Ectodermal cell (in vitro differentiated cells): ENCODE results near the gene IL6R.

Experiments
- H3K27ac ChIP-seq: 2 replicates; pipeline ENCODE4 v1.7.0; 2013; ENCODE audit warnings: mild to moderate bottlenecking, low read depth, low read length; ENCODE audit not compliant: insufficient read depth, poor library complexity, severe bottlenecking
- H3K27me3 ChIP-seq: 2 replicates; pipeline ENCODE4 v1.7.0; 2013; ENCODE audit warnings: mild to moderate bottlenecking, low read length; ENCODE audit not compliant: insufficient read depth, control insufficient read depth, poor library complexity, severe bottlenecking
- H3K36me3 ChIP-seq: one replicate; pipeline ENCODE4 v1.7.0; 2013; ENCODE audit warnings: low read length; ENCODE audit not compliant: control insufficient read depth, insufficient read depth
- H3K4me1 ChIP-seq: one replicate; pipeline ENCODE4 v1.7.0; 2013; ENCODE audit warnings: low read length; ENCODE audit not compliant: control insufficient read depth, insufficient read depth
- H3K4me3 ChIP-seq: 2 replicates; pipeline ENCODE4 v1.7.0; 2013; ENCODE audit warnings: low read depth, low read length, control low read depth; ENCODE audit not compliant: insufficient read depth
- H3K9me3 ChIP-seq: 2 replicates; pipeline ENCODE4 v1.7.0; 2013; ENCODE audit warnings: mild to moderate bottlenecking, low read length, moderate library complexity; ENCODE audit not compliant: control insufficient read depth
- WGBS, 2 experiments: methylation state at CpG; one replicate each; pipeline ENCODE4 v1.1.7; 2013; ENCODE audit warnings: missing lambda C conversion rate in 2 of 2; 5-methylcytosine and 5-hydroxymethylcytosine counted together

IL6R gene

DNA sequence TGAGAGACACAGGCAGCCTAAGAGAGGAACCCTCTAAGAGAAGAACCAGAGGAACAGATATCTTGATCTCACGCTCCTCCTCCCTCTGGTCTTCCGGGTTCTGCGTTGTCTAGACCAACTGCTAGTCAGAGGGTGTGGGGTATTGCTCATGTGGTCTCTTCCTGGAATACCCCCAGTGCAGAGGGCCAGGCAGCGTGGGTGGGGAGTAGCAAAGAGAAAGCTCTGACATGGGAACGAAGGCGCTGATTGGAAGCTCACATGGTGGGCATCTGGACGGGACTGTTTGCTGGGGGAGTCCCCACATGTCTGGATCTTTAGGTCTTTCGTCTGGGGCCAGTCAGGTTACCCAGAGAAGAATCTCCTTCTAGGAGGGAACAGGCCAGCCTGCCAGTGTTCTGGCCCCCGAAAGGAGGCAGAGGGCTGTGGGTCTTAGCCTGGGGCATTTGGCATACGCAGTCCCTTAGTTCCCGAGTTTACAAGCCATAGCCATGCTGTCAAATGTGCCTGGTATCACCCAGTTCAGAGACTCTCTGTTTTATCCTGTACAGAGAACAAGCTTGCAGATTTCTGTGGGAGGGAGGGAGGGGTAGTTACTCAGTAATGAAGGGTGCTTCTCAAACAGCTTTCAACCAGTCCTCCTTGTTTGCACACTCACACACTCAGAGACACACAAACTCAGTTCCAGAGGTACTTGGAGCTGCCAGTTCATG lies 18.3 kb upstream of the IL6R start:
- WGBS, 2 experiments, result 92 to 93% methylated on average over 11 of the region's 11 CpGs

DNA sequence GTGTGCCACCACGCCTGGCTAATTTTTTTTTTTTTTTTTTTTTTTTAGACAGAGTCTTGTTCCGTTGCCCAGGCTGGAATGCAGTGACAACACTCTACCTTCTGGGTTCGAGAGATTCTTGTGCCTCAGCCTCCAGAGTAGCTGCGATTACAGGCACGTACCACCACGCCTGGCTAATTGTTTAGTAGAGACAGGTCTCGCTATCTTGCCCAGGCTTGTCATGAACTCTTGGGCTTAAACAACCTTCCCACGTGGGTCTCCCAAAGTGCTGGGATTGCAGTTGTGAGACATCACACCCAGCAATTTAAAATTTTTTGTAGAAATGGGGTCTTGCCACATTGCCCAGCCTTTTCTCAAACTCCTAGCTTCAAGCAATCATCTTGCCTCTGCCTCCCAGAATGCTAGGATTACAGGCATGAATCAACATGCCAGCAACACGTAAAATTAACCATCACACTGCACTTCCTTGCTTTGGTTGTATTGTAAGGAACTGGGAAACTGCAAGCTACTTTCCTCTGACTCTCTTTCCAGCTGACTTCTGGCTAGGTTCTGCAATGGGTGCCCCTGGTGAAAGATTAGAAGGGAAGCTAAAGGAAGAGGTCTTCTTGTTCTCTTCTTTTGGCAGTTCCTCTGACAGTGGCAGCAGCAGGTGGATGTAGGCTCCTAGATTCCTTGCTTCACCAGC lies 13.9 kb upstream of the IL6R start:
- 89 to 91% methylated on average over 8 to 9 of the region's 9 CpGs for WGBS, 2 experiments
- Histone ChIP-seq H3K9me3 (no peaks in the 10 kb centered on the region), H3K36me3 (no peaks in the 10 kb centered on the region), H3K4me3 (no peak overlapping the region), H3K4me1 (no peaks in the 10 kb centered on the region), H3K27me3 (no peaks in the 10 kb centered on the region), H3K27ac (no peak overlapping the region)

More for the DNA sequence above, 18.3 kb upstream of the IL6R start:
- H3K27me3 ChIP-seq, result no peaks in the 10 kb centered on the region
- H3K36me3 ChIP-seq, result no peaks in the 10 kb centered on the region
- no peak overlapping the region for H3K27ac ChIP-seq
- no peaks in the 10 kb centered on the region for H3K9me3 ChIP-seq
- no peak overlapping the region for H3K4me3 ChIP-seq
- H3K4me1 ChIP-seq, result no peaks in the 10 kb centered on the region

DNA sequence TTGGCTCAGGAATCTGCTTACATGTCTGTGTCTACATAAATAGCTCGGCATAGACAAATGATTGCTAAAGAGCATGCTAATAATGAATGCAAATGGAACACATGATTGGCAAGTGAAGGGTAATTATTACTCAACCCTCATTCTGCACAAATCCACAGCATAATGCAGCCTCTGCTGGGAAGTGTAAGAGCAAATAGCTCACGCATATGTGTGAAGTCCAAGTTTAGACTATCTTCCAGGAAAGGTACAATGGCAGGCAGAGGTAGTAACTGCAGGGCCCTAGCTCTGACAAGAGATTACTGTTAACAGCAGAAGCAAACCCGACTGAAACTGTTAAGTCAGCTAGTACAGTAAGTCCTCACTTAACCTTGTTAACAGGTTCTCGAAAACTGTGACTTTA lies 7.0 kb upstream of the IL6R start:
- 95% methylated on average over 4 of the region's 4 CpGs for WGBS, 2 experiments
- Histone ChIP-seq H3K9me3 (no peaks in the 10 kb centered on the region), H3K4me3 (no peak overlapping the region), H3K36me3 (no peaks in the 10 kb centered on the region), H3K4me1 (no peaks in the 10 kb centered on the region), H3K27me3 (peaks cover 3% of the 10 kb centered on the region), H3K27ac (no peak overlapping the region)

DNA sequence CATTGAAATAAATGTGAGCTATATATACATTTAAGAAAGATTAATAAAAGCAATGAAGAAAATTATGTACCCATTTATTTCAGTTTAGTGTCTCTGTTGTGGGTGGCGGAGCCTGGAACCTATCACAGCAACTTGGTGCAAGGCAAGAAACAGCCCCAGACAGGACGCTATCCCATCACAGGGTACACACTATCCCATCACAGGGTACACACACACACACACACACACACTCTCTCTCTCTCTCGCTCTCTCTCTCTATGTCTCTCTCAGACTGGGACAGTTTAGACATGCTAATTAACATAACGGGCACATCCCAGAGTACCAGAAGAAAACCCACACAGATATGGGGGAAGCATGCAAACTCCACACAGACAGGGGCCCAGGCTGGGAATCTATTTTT lies 6.5 kb upstream of the IL6R start:
- Histone ChIP-seq H3K27me3 (peaks cover 8% of the 10 kb centered on the region), H3K27ac (no peak overlapping the region), H3K4me3 (no peak overlapping the region), H3K9me3 (no peaks in the 10 kb centered on the region), H3K4me1 (no peaks in the 10 kb centered on the region), H3K36me3 (no peaks in the 10 kb centered on the region)
- 85 to 91% methylated on average over 3 to 4 of the region's 4 CpGs for WGBS, 2 experiments

DNA sequence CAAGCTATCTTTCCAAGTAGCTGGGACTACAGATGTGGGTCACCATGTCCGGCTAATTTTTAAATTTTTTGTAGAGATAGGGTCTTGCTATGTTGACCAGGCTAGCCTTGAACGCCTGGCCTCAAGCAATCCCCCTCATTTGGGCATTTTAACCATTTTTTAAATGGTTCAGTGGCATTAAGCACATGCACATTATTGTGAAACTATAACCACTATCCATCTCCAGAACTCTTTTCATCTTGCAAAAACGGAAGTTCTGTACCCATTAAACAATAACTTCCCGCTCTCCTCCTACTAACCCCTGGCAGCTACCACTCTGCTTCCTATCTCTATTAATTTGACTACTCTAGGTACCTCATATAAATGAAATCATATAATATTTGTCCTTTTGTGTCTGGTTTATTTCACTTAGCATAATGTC lies 4.8 kb upstream of the IL6R start:
- no peaks in the 10 kb centered on the region for H3K4me1 ChIP-seq
- WGBS, 2 experiments, result 90 to 97% methylated on average over 4 of the region's 4 CpGs
- no peaks in the 10 kb centered on the region for H3K36me3 ChIP-seq
- no peak overlapping the region for H3K4me3 ChIP-seq
- H3K9me3 ChIP-seq, result no peaks in the 10 kb centered on the region
- H3K27me3 ChIP-seq, result peaks cover 25% of the 10 kb centered on the region
- H3K27ac ChIP-seq, result no peak overlapping the region

DNA sequence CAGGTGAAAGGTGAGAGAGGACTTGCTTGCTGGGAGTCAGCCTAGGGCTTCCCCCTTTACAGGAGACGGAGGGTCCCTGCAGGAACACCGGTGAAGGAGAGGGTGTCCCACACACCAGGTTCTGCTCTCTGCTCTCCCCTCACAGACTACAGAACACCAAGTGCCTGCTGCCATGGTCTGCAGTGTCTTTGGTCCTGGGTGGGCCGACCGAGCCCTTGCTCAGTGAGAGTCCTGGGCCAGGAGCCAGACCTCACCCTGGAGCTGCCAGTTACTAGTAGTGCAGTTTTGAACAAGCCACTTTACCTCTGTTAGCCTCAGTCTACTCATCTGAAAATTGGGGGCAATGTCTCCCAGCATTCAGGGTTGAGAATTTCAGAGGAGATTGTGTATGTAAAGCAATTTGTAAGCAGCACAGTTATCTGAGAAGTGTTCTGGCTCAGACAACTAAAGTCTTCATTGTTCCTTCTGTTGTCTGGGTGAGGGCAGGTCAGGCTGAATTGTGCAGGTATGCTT lies 2.7 kb upstream of the IL6R start:
- Histone ChIP-seq H3K27ac (no peak overlapping the region), H3K27me3 (peaks cover 46% of the 10 kb centered on the region), H3K9me3 (no peaks in the 10 kb centered on the region)

DNA sequence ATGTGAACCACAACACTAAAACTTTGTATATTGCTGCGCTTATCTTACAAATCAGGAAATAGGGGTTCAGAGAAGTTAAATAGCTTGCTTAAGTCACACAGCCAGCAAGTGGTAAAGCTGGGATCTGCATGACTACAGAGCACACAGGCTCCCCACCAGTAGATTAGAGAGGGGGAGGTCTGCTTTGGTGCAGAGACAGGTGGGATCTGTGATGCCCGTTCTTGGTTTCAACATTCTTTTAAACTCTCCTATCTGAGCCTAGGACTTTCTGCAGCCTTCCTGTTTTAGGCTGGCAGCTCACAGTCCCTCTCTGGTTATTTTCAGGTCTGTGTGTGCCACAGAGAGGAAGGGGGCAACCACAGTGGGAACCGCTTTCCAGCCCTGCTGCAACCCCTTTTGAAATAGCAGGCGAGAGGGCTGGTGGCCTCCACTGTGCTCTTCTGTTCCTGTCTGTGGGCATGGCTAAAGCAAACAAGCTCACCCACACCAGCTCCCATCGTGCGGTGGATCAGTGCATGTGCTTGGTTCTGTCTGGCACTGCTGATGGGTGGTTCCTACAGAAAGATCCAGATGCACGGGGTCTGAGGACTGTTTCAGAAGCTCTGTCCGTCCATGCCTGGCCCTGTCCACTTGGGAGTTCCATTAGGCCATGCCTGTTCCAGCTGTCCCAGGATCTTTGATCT lies 1.7 kb upstream of the IL6R start:
- no peak overlapping the region for H3K4me3 ChIP-seq
- peaks cover 55% of the 10 kb centered on the region for H3K27me3 ChIP-seq
- 83 to 84% methylated on average over 8 of the region's 8 CpGs for WGBS, 2 experiments
- no peaks in the 10 kb centered on the region for H3K36me3 ChIP-seq
- no peak overlapping the region for H3K27ac ChIP-seq
- peaks cover 9% of the 10 kb centered on the region for H3K4me1 ChIP-seq
- H3K9me3 ChIP-seq, result no peaks in the 10 kb centered on the region

More for the DNA sequence above, 2.7 kb upstream of the IL6R start:
- H3K4me3 ChIP-seq, result no peak overlapping the region
- WGBS, 2 experiments, result 90 to 96% methylated on average over 4 of the region's 4 CpGs
- H3K4me1 ChIP-seq, result peaks cover 9% of the 10 kb centered on the region
- no peaks in the 10 kb centered on the region for H3K36me3 ChIP-seq

DNA sequence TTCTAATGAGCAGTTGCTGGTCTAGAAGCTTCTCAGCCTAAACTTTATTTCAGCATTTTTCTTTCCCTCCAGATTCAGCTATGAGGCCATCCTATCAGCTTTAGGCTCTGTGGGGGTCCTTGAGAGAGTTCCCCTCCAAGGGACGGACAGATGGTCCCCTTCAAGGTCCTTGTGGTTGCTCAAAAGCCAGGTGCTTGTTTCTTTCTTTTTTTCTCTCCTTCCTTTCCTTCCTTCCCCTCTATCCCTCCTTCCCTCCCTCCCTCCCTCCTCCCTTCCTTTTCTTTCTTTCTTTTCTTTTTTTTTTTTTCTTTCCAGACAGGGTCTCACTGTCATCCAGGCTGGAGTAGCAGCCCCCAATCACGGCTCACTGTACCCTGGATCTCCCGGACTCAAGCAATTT lies 1.2 kb upstream of the IL6R start:
- Histone ChIP-seq H3K9me3 (no peaks in the 10 kb centered on the region), H3K36me3 (no peaks in the 10 kb centered on the region), H3K4me3 (no peak overlapping the region), H3K27me3 (peaks cover 58% of the 10 kb centered on the region), H3K4me1 (peaks cover 9% of the 10 kb centered on the region), H3K27ac (no peak overlapping the region)
- 82 to 84% methylated on average over 3 of the region's 3 CpGs for WGBS, 2 experiments

DNA sequence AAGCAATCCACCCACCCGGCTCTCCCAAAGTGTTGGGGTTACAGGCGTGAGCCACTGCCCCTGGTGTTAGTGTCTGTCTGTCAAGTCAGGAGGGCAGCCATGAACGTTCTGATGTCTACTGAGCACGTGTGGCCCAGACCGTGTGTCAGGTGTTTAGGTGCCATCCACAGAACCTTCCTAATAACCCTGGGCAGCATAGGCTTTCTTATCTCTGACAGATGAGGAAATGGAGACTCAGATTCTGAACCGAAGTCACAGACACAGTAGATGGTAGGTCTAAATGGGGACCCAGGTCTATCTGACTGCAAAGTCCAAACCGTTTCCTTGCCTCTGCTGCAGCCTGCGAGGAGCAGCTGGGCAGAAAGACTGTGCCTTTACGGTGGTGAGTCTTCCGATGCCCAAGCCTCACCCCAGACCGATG lies 622 bp upstream of the IL6R start:
- no peaks in the 10 kb centered on the region for H3K36me3 ChIP-seq
- H3K27me3 ChIP-seq, result peaks cover 58% of the 10 kb centered on the region
- 74 to 76% methylated on average over 11 of the region's 11 CpGs for WGBS, 2 experiments
- peaks cover 9% of the 10 kb centered on the region for H3K4me1 ChIP-seq
- no peak overlapping the region for H3K27ac ChIP-seq
- no peaks in the 10 kb centered on the region for H3K9me3 ChIP-seq
- no peak overlapping the region for H3K4me3 ChIP-seq
